ENCODE data around the gene GAMT.

GAMT gene

GRCh38 chr19:1362387-1363257 lies 38.7 kb downstream of the GAMT start:
- DNase-seq, result no peak

GRCh38 chr19:1361601-1362386 lies 39.5 kb downstream of the GAMT start:
- no peak for DNase-seq

GRCh38 chr19:1360818-1361461 lies 40.4 kb downstream of the GAMT start:
- DNase-seq, result no peak

GRCh38 chr19:1360126-1360817 lies 41.1 kb downstream of the GAMT start:
- no peak for DNase-seq

- no peak for DNase-seq
Measured at GRCh38 chr19:1357531-1358109, 43.7 kb downstream of the GAMT start.

GRCh38 chr19:1356508-1356865 lies 44.9 kb downstream of the GAMT start:
- no peak for DNase-seq

GRCh38 chr19:1355568-1356507 lies 45.5 kb downstream of the GAMT start:
- DNase-seq, result no peak

GRCh38 chr19:1354970-1355567 lies 46.3 kb downstream of the GAMT start:
- DNase-seq, result no peak

- DNase-seq, result no peak
Measured at GRCh38 chr19:1353144-1353543, 48.2 kb downstream of the GAMT start.

- DNase-seq, result no peak
Measured at GRCh38 chr19:1351381-1351851, 49.9 kb downstream of the GAMT start.

- no peak for DNase-seq
Measured at GRCh38 chr19:1350867-1351266, 50.5 kb downstream of the GAMT start.

- DNase-seq, result no peak
Measured at GRCh38 chr19:1349211-1349610, 52.1 kb downstream of the GAMT start.

All from SW 1271 (cell line).